Fibroblast of skin of right quadriceps (primary cell): ENCODE measurements around the gene OR8J3.
"Not testable (repeated sequence)": the region's sequence is repeated elsewhere in the genome, so short reads cannot be mapped to it uniquely, and the experiment has no call there.

Experiments
- DNase-seq: peaks from one replicate; pipeline ENCODE4 v3.0.0-alpha.2; 2013

OR8J3 gene, protein sequence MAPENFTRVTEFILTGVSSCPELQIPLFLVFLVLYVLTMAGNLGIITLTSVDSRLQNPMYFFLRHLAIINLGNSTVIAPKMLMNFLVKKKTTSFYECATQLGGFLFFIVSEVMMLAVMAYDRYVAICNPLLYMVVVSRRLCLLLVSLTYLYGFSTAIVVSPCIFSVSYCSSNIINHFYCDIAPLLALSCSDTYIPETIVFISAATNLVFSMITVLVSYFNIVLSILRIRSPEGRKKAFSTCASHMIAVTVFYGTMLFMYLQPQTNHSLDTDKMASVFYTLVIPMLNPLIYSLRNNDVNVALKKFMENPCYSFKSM

GRCh38 chr11:56140151-56140661 is at the start of gene OR8J3:
Gene OR8J3, minus strand, starts transcription at chr11:56140201. Its CDS starts 2,483 bp downstream, at chr11:56137718.
- no peak for DNase-seq

DNA sequence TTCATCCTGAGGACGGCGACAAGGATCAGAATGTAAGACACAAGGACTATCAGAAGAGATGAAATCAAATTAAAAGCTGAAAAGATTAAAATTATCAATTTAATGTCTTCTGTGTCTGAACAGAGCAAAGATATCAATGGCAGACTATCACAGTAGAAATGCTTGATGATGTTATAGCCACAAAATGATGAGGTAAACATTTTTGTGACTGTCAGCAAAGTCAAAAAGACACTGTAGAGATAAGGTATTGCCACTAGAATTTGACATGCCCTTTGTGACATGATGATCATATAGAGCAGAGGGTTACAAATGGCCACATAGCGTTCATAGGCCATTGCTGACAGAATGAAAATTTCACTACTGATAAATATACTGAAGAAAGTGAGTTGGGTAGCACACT is 48.6 kb upstream of the OR8J3 start:
- DNase-seq = no peak

- no peak for DNase-seq
These were observed 43.5 kb upstream of the OR8J3 start for GRCh38 chr11:56183459-56183858.

DNA sequence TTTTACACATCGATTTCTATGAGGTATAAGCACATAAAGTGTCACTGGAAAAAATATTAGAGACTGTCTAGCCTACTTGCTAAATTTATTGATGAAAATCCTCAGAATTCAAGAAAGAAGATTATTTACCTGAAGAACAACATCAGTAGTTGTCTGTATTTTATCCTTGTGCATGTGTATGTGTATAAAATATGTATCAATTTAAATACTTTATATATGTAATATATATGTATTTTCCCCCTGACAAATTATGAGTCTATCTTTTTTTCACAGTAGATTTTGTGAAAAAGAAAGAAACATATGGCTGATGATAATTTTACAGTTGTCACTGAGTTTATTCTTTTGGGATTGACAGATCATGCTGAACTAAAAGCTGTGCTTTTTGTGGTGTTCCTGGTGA is 36.3 kb upstream of the OR8J3 start, which contains the start of gene OR5J2:
Gene OR5J2, plus strand, starts transcription at position 301 of the 400 bp plus-strand sequence. Its CDS starts 0 bp downstream, at position 301.
- no peak for DNase-seq

DNA sequence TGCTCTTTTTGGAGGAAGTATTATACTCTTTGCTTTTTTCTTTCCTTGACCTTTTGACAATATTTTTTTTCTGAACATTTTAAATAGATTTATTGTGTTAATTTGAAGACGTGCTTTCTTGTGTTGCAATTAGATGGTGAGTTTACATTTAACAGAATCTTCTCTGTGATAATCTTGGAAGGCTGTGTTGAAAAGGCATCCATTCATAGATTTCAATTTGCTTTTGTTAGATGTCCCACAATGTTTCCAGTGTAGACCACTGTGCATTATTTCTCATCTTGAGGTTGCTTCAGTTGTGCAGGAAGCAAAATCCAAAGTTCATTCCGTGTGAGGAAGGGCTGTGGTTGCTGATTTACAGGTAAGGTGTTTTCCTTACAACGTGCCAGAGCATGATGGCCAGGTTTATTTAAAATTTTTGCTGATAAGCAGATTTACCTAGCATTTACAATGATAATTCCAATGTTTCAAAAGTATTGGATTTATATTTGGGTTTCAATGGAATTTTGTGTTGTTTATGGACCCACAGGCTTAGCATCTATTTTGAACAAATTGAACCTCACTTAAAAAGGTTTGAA is 32.3 kb upstream of the OR8J3 start:
- no peak for DNase-seq

- no peak for DNase-seq
These were observed 23.8 kb upstream of the OR8J3 start for GRCh38 chr11:56163804-56164203.

GRCh38 chr11:56160217-56160616 is 20.2 kb upstream of the OR8J3 start, which contains the start of gene OR8K5:
Gene OR8K5, minus strand, starts transcription at chr11:56160317. Its CDS starts 0 bp downstream, at chr11:56160317.
- no peak for DNase-seq

- no peak for DNase-seq
These were observed 12.3 kb upstream of the OR8J3 start for GRCh38 chr11:56152333-56152732.

GRCh38 chr11:56151376-56151775 is 11.4 kb upstream of the OR8J3 start:
- DNase-seq = no peak

DNA sequence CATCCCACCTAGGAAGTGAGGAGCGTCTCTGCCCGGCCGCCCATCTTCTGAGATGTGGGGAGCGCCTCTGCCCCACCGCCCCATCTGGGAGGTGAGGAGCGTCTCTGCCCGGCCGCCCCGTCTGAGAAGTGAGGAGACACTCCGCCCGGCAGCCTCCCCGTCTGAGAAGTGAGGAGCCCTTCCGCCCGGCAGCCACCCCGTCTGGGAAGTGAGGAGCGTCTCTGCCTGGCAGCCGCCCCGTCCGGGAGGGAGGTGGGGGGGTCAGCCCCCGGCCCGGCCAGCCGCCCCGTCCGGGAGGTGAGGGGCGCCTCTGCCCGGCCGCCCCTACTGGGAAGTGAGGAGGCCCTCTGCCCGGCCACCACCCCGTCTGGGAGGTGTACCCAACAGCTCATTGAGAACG is 3.7 kb upstream of the OR8J3 start:
- DNase-seq = not testable (repeated sequence)

DNA sequence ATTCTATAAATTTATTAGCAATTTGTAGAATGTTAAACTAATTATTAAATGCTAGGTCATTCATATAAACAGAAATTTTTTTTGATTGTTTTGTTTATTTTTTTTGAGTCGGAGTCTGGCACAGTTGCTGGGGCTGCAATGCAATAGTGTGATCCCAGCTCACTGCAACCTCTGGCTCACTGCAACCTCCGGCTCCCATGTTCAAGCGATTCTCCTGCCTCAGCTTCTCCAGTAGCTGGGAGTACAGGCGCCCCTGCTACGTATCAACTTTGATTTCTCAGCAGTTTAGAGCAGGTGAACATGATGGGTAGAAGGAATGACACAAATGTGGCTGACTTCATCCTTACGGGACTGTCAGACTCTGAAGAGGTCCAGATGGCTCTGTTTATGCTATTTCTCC is 17.9 kb downstream of the OR8J3 start, which contains the start of gene OR8H3:
Gene OR8H3, plus strand, starts transcription at position 301 of the 400 bp plus-strand sequence. Its CDS starts 0 bp downstream, at position 301.
- no peak for DNase-seq

GRCh38 chr11:56103210-56103737 is 36.7 kb downstream of the OR8J3 start, which contains the start of gene OR8H2:
Gene OR8H2, plus strand, starts transcription at chr11:56103687. Its CDS starts 1,356 bp downstream, at chr11:56105043.
- no peak for DNase-seq

- DNase-seq = no peak
These were observed 47.0 kb downstream of the OR8J3 start, which contains the start of gene OR8I2 for GRCh38 chr11:56093008-56093407. Gene OR8I2, plus strand, starts transcription at chr11:56093308. Its CDS starts 0 bp downstream, at chr11:56093308.

GRCh38 chr11:56089697-56090096 is 50.3 kb downstream of the OR8J3 start:
- DNase-seq = no peak
